ENCODE data around the gene PDIA6. TPM values are rescaled to one million over a fixed set of nuclear protein-coding genes. Genes with fewer than 3 reads are reported as not detected.

Gene PDIA6
- total and polyA plus RNA-seq, 9 of the 15 experiments (the other 6 are each of a cell fraction or from before 2014, with no cell fraction given): 166 to 268 (median 229) TPM

GRCh38 chr2:10764096-10764785 is 48.3 kb downstream of the PDIA6 start (continued):
- TF ChIP-seq ZNF407 (IDR thresholded peaks at IDR 0.05; ENCODE audit: low read depth) (no peak), RFX5 (IDR thresholded peaks at IDR 0.05; ENCODE audit: low read depth, low read length) (no peak), ZNF395 (CRISPR knock-in tag; IDR thresholded peaks at IDR 0.05) (no peak), CHCHD3 (CRISPR knock-in tag; IDR thresholded peaks at IDR 0.05) (no peak), ZBTB11 (CRISPR knock-in tag; IDR thresholded peaks at IDR 0.05) (no peak), MAFG (tag; conservative IDR thresholded peaks at IDR 0.05) (no peak), ZNF175 (CRISPR knock-in tag; IDR thresholded peaks at IDR 0.05; ENCODE audit: low read depth) (no peak)

Measured in K562 (cell line).